ENCODE measurements around the gene THSD7B.

GRCh38 chr2:137345994-137346393, 580.6 kb downstream of the THSD7B start:
- no peak for TF ChIP-seq CTCF (IDR thresholded peaks at IDR 0.05 in 8 of 11, conservative IDR thresholded peaks at IDR 0.05 in 3 of 11)
- TF ChIP-seq POLR2AphosphoS5 (IDR thresholded peaks at IDR 0.05): no peak

Measured in spleen (tissue), 7 donors.